Ovary (tissue), 3 donors: ENCODE results near the gene DCP1B.

Experiments used
- POLR2A ChIP-seq: fragments of 450-650 bp; IDR thresholded peaks from one replicate; pipeline ENCODE4 v1.6.1; 2017; ENCODE audit warnings: antibody characterized with exemption, mild to moderate bottlenecking, moderate library complexity
- TF ChIP-seq, protein P1 (sequence below), 3 donors: fragments of 450-650 bp in 2 of 3; fragments of 200-600 bp in 1 of 3; IDR thresholded peaks; one replicate each; pipeline versions ENCODE4 v1.5.1 to v1.8.0; 2016 to 2022; ENCODE audit warnings: antibody characterized with exemption in 3 of 3, mild to moderate bottlenecking in 1 of 3
- donor health status: DM: no; HTN: no; CAD: no.

DNA sequence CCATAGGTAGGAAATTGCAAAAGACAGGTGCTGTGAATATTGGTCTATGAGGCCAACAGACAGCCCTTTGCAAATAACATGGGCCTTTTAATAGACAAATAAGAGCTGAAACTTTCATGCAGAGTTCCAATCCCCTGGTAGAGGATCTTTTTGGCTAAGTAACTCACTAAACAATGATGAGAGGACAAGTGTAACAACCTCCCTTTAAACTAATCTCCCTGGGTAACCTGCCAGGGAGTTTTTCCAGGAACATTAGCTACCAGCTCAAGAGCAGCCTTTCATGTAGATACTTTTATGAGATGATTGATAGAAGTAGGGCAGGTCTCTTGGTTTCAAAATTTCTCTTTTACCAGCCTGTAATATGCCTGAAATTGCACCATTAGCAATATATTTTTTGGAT lies 34.8 kb upstream of the DCP1B start:
- no peak for TF ChIP-seq POLR2A
- TF ChIP-seq, protein P1, sequence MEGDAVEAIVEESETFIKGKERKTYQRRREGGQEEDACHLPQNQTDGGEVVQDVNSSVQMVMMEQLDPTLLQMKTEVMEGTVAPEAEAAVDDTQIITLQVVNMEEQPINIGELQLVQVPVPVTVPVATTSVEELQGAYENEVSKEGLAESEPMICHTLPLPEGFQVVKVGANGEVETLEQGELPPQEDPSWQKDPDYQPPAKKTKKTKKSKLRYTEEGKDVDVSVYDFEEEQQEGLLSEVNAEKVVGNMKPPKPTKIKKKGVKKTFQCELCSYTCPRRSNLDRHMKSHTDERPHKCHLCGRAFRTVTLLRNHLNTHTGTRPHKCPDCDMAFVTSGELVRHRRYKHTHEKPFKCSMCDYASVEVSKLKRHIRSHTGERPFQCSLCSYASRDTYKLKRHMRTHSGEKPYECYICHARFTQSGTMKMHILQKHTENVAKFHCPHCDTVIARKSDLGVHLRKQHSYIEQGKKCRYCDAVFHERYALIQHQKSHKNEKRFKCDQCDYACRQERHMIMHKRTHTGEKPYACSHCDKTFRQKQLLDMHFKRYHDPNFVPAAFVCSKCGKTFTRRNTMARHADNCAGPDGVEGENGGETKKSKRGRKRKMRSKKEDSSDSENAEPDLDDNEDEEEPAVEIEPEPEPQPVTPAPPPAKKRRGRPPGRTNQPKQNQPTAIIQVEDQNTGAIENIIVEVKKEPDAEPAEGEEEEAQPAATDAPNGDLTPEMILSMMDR (IDR thresholded peaks at IDR 0.05), result no peak
